A673 (cell line): ENCODE results near the gene FCN1.

ENCODE experiments used
- EZH2 ChIP-seq: fragments of 200-600 bp; sonication (generic); IDR thresholded peaks from 2 replicates; pipeline ENCODE4 v1.6.1; 2017; ENCODE audit warnings: borderline replicate concordance, low read depth, mild to moderate bottlenecking, mixed read lengths, antibody characterized with exemption, low read length; ENCODE audit not compliant: poor library complexity, severe bottlenecking
- TF ChIP-seq, protein P1 (sequence below): fragments of 300-800, 200-600 bp; sonication (generic); conservative IDR thresholded peaks from 2 replicates; pipeline ENCODE4 v1.5.1; 2017; ENCODE audit warnings: low read depth, mild to moderate bottlenecking, antibody characterized with exemption, low read length, moderate library complexity, mixed read lengths

DNA sequence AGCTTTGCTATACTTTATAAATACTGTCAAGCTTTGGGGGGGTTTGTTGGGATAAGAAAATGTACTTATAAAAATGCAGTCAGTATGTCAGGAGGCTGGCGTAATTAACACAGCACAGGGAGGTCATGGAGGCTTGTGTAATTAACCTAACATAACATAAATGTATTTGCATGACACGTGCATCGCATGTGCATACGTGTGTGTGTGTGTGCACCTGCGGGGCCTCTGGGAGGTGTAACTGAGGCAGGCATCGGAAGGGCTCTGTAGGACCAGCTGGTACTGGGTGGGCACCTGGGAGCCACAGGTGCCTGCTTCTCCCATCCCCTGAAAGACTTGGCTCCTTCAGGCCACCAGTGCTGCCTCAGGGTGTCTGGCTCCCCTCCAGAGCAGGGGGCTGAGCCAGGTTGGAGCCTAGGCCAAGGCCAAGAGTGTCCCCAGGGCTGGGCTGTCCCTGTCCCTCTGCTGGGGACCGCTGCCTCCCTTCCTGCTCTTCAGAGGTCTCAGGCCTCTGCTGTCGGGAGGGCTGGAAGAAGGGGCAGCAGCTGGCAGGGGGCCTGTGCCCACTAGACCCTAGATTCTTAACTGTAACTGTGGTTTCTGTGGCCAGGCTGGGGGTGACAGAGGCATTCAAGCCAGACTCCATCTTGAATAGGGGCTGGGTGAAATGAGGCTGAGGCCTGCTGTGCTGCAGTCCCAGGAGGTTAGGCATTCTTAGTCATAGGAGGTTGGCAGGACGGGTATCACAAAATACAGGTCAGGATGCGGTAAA lies 28.1 kb downstream of the FCN1 start:
- TF ChIP-seq, protein P1, sequence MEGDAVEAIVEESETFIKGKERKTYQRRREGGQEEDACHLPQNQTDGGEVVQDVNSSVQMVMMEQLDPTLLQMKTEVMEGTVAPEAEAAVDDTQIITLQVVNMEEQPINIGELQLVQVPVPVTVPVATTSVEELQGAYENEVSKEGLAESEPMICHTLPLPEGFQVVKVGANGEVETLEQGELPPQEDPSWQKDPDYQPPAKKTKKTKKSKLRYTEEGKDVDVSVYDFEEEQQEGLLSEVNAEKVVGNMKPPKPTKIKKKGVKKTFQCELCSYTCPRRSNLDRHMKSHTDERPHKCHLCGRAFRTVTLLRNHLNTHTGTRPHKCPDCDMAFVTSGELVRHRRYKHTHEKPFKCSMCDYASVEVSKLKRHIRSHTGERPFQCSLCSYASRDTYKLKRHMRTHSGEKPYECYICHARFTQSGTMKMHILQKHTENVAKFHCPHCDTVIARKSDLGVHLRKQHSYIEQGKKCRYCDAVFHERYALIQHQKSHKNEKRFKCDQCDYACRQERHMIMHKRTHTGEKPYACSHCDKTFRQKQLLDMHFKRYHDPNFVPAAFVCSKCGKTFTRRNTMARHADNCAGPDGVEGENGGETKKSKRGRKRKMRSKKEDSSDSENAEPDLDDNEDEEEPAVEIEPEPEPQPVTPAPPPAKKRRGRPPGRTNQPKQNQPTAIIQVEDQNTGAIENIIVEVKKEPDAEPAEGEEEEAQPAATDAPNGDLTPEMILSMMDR = no peak
- no peak for TF ChIP-seq EZH2
